Activated naive CD8-positive, alpha-beta T cell treated with anti-CD3 and anti-CD28 coated beads for 36 hours (primary cell): ENCODE data around the gene SLC26A9. TPM values are rescaled to one million over a fixed set of nuclear protein-coding genes. Genes with fewer than 3 reads are reported as not detected.
"Not testable (repeated sequence)": the region's sequence is repeated elsewhere in the genome, so short reads cannot be mapped to it uniquely, and the experiment has no call there.

ENCODE experiments used
- DNase-seq: peaks from one replicate; pipeline ENCODE4 v3.0.0; 2021
- H3K27ac Mint-ChIP-seq: one replicate; pipeline ENCODE4 v1.8.0; 2022; ENCODE audit warnings: mild to moderate bottlenecking, moderate library complexity, mixed read lengths
- H3K27me3 Mint-ChIP-seq: one replicate; pipeline ENCODE4 v1.8.0; 2022; ENCODE audit warnings: mild to moderate bottlenecking, mixed read lengths
- H3K36me3 Mint-ChIP-seq: one replicate; pipeline ENCODE4 v1.8.0; 2021; ENCODE audit warnings: mild to moderate bottlenecking, mixed read lengths
- H3K4me1 Mint-ChIP-seq: one replicate; pipeline ENCODE4 v1.8.0; 2021; ENCODE audit warnings: mixed read lengths
- H3K4me3 Mint-ChIP-seq: one replicate; pipeline ENCODE4 v1.8.0; 2022; ENCODE audit warnings: mild to moderate bottlenecking, moderate library complexity, mixed read lengths
- H3K9me3 Mint-ChIP-seq: one replicate; pipeline ENCODE4 v1.8.0; 2022; ENCODE audit warnings: mixed read lengths
- total RNA-seq, 2 experiments: library from RNA; stranded (reverse); gene quantifications; one replicate each; pipeline ENCODE4 v1.2.3, GENCODE V29; 2021

The SLC26A9 gene
- total RNA-seq, 2 experiments from 2014 or later = not detected

DNA sequence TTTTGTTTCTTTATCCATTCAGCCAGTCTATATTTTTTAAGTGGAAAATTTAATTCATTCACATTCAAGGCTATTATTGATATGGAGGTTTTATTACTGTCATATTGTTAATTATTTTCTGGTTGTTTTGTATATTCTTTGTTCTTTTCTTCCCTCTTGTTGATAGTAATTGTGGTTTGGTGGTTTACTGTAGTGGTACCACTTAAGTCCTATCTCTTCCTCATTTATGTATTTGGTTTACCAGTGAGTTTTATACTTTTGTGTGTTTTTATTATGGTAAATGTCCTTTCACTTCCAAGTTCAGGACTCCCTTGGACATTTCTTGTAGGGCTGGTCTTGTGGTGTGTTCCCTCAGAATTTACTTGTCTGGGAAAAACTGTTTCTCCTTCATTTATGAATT is 65.2 kb downstream of the SLC26A9 start:
- no peaks in the 10 kb centered on the region for H3K27me3 Mint-ChIP-seq
- no peak for DNase-seq
- peaks cover 24% of the 10 kb centered on the region for H3K9me3 Mint-ChIP-seq
- H3K36me3 Mint-ChIP-seq = peaks cover 16% of the 10 kb centered on the region
- no peak overlapping the region for H3K4me3 Mint-ChIP-seq
- no peak overlapping the region for H3K27ac Mint-ChIP-seq
- no peaks in the 10 kb centered on the region for H3K4me1 Mint-ChIP-seq

DNA sequence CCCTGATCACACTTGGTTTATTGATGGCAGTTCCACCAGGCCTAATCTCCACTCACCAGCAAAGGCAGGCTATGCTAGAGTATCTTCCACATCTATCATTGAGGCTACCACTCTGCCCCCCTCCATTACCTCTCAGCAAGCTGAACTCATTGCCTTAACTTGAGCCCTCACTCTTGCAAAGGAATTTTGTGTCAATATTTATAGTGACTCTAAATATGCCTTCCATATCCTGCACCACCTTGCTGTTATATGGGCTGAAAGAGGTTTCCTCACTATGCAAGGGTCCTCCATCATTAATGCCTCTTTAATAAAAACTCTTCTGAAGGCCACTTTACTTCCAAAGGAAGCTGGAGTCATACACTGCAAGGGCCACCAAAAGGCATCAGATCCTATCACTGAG is 70.1 kb downstream of the SLC26A9 start:
- not testable (repeated sequence) for H3K4me1 Mint-ChIP-seq, H3K4me3 Mint-ChIP-seq, H3K27me3 Mint-ChIP-seq, H3K27ac Mint-ChIP-seq, H3K36me3 Mint-ChIP-seq, H3K9me3 Mint-ChIP-seq, DNase-seq

DNA sequence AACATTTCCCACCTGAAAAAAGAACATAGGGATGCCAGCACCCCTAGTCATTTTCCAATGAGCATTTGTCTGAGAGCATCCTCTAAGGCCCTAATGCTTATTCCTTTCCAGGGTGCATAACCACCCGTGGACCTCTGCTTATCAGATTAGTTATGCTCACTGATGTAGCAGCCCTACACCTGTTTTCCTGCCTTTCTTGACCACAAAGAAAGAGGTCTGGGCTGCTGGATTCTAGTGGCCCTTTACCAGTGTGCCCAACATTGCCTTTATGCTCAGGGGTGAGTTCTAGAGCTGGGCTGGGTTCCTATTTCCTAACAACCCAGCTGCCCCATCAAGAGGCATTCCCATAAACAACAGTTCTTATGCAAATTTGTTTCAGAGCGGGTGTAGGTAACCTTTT is 73.0 kb downstream of the SLC26A9 start:
- Mint-ChIP-seq H3K9me3 (no peaks in the 10 kb centered on the region), H3K27me3 (no peaks in the 10 kb centered on the region), H3K4me3 (no peak overlapping the region), H3K4me1 (no peaks in the 10 kb centered on the region), H3K27ac (no peak overlapping the region), H3K36me3 (no peaks in the 10 kb centered on the region)
- no peak for DNase-seq

Other genes with a start within 250 kb of the SLC26A9 start
- gene NUCKS1, start 193.3 kb downstream of the SLC26A9 start, total RNA-seq = 100 to 1,000 TPM; 174 TPM
- 10 to 100 TPM; 31.0 to 31.7 TPM for gene RAB29, start 168.0 kb downstream of the SLC26A9 start, total RNA-seq
- gene SLC41A1, start 130.3 kb downstream of the SLC26A9 start, total RNA-seq = 10 to 100 TPM; 31.5 to 31.6 TPM
- under 1 TPM; 0.20 to 0.25 TPM for gene PM20D1, start 93.3 kb downstream of the SLC26A9 start, total RNA-seq
- not detected for gene RAB7B, start 59.9 kb upstream of the SLC26A9 start, total RNA-seq
- gene CTSE, start 80.4 kb upstream of the SLC26A9 start, total RNA-seq = not detected
- not detected for gene RHEX, start 109.7 kb upstream of the SLC26A9 start, total RNA-seq
- gene AVPR1B, start 173.9 kb upstream of the SLC26A9 start, total RNA-seq = not detected